HepG2 (cell line): ENCODE results near the gene WDR70. TPM values are rescaled to one million over a fixed set of nuclear protein-coding genes. Genes with fewer than 3 reads are reported as not detected.
"Not testable (repeated sequence)": the region's sequence is repeated elsewhere in the genome, so short reads cannot be mapped to it uniquely, and the experiment has no call there.

Experiments used
- AKAP8 ChIP-seq: sonication (generic); formaldehyde crosslinking; IDR thresholded peaks from 2 replicates; pipeline ENCODE4 v1.5.1; 2020; ENCODE audit warnings: mild to moderate bottlenecking, missing genetic modification reagents
- CREM ChIP-seq, 2 experiments: sonication (generic) in 1 of 2; formaldehyde crosslinking in 1 of 2; IDR thresholded peaks; 2 replicates each; pipeline versions ENCODE4 v1.4.0 to v1.6.1; 2016 to 2020; ENCODE audit warnings: antibody characterized with exemption in 1 of 2, mild to moderate bottlenecking in 1 of 2, missing genetic modification reagents in 1 of 2
- DR1 ChIP-seq: sonication (generic); formaldehyde crosslinking; IDR thresholded peaks from 2 replicates; pipeline ENCODE4 v1.8.0; 2021; ENCODE audit warnings: mild to moderate bottlenecking, missing genetic modification reagents, inconsistent platforms
- HNRNPLL ChIP-seq: fragments of 200-400 bp; formaldehyde crosslinking; IDR thresholded peaks from 2 replicates; pipeline ENCODE4 v1.6.1; 2017; ENCODE audit warnings: mild to moderate bottlenecking, low read depth, low read length; ENCODE audit not compliant: poor library complexity, severe bottlenecking
- KDM5A ChIP-seq: fragments of 200-600 bp; sonication (generic); IDR thresholded peaks from 2 replicates; pipeline ENCODE4 v1.7.0; 2018; ENCODE audit warnings: antibody characterized with exemption, mild to moderate bottlenecking, low read length, borderline replicate concordance
- KLF16 ChIP-seq, 2 experiments: sonication (generic) in 1 of 2; formaldehyde crosslinking in 1 of 2; IDR thresholded peaks; 2 replicates each; pipeline versions ENCODE4 v1.6.1 to v1.8.0; 2016 to 2023; ENCODE audit warnings: missing genetic modification reagents in 2 of 2, missing compliant biosample characterization in 1 of 2
- MEF2D ChIP-seq: sonication (generic); formaldehyde crosslinking; IDR thresholded peaks from 2 replicates; pipeline ENCODE4 v1.5.1; 2020; ENCODE audit warnings: mild to moderate bottlenecking, missing genetic modification reagents
- MTF2 ChIP-seq: sonication (generic); formaldehyde crosslinking; IDR thresholded peaks from 2 replicates; pipeline ENCODE4 v1.5.0; 2020; ENCODE audit warnings: missing genetic modification reagents, borderline replicate concordance
- NCOA2 ChIP-seq: sonication (generic); formaldehyde crosslinking; IDR thresholded peaks from 2 replicates; pipeline ENCODE4 v1.8.0; 2022; ENCODE audit warnings: inconsistent platforms
- POLR2AphosphoS5 ChIP-seq: IDR thresholded peaks from 2 replicates; pipeline ENCODE4 v1.6.1; 2012; ENCODE audit warnings: low read depth, low read length
- PPARG ChIP-seq: conservative IDR thresholded peaks from 2 replicates; pipeline ENCODE4 v1.6.1; 2016; ENCODE audit warnings: missing biosample characterization, missing genetic modification reagents
- SOX13 ChIP-seq, 3 experiments: fragments of 450-650 bp in 1 of 3; sonication (generic) in 1 of 3; formaldehyde crosslinking in 1 of 3; IDR thresholded peaks in 2 of 3; conservative IDR thresholded peaks in 1 of 3; 2 replicates each; pipeline versions ENCODE4 v1.5.0 to v1.6.1; 2016 to 2020; ENCODE audit warnings: antibody characterized with exemption in 1 of 3, mild to moderate bottlenecking in 1 of 3, missing compliant biosample characterization in 1 of 3, missing genetic modification reagents in 1 of 3, moderate library complexity in 1 of 3
- TP53 ChIP-seq: sonication (generic); formaldehyde crosslinking; conservative IDR thresholded peaks from 2 replicates; pipeline ENCODE4 v1.4.0; 2020; ENCODE audit warnings: missing genetic modification reagents
- XRCC5 ChIP-seq: fragments of 200-400 bp; formaldehyde crosslinking; optimal IDR thresholded peaks from 2 replicates; pipeline ENCODE3; 2017; ENCODE audit warnings: mild to moderate bottlenecking, low read length
- ZBTB20 ChIP-seq: sonication (generic); formaldehyde crosslinking; IDR thresholded peaks from 2 replicates; pipeline ENCODE4 v1.8.1; 2023; ENCODE audit warnings: missing genetic modification reagents, low read depth, mild to moderate bottlenecking, borderline replicate concordance
- ZBTB26 ChIP-seq: IDR thresholded peaks from 2 replicates; pipeline ENCODE4 v1.6.1; 2016; ENCODE audit warnings: missing compliant biosample characterization, missing genetic modification reagents, borderline replicate concordance
- ZNF136 ChIP-seq: sonication (generic); formaldehyde crosslinking; IDR thresholded peaks from 2 replicates; pipeline ENCODE4 v1.8.1; 2022; ENCODE audit warnings: low read depth, mild to moderate bottlenecking, moderate library complexity, missing genetic modification reagents
- ZNF687 ChIP-seq: sonication (generic); formaldehyde crosslinking; IDR thresholded peaks from 2 replicates; pipeline ENCODE4 v1.5.1; 2020; ENCODE audit warnings: mild to moderate bottlenecking, missing genetic modification reagents, moderate library complexity
- ZNF883 ChIP-seq: sonication (generic); formaldehyde crosslinking; IDR thresholded peaks from 2 replicates; pipeline ENCODE4 v1.5.1; 2020; ENCODE audit warnings: mild to moderate bottlenecking, missing genetic modification reagents; ENCODE audit errors: not compliant biosample characterization
- polyA plus RNA-seq, 8 experiments: library from polyadenylated mRNA; depleted of rRNA in 3 of 8; stranded (reverse) in 7 of 8; unstranded in 1 of 8; fragments of >200 nt; fragmentation: Illumina TruSeq in 4 of 8; extraction: Trizol in 4 of 8; gene quantifications; 2 replicates each; pipeline versions ENCODE4 v1.2.1 to v1.2.3, GENCODE V29; 2011 to 2016; ENCODE audit warnings: low read depth in 4 of 8, missing spikeins in 1 of 8, mixed read lengths in 1 of 8; ENCODE audit not compliant: insufficient read depth in 1 of 8
- total RNA-seq, 5 experiments: library from RNA; depleted of rRNA; stranded (reverse); fragments of >200 nt; fragmentation: Illumina TruSeq; extraction: Trizol; gene quantifications; 2 replicates each; pipeline ENCODE4 v1.2.3, GENCODE V29; 2016; ENCODE audit warnings: low read depth in 1 of 5

Gene WDR70
- total and polyA plus RNA-seq, 2 of the 13 experiments (the other 11 are each of a cell fraction or from before 2014, with no cell fraction given), result 14.6 to 30.6 TPM

GRCh38 chr5:37379100-37379628 lies at the start of gene WDR70 (continued):
- peak; percentile 81 for TF ChIP-seq HNRNPLL
- 0 out of 2 replicates have a peak, but pooled peaks have one; percentile 41 for TF ChIP-seq TP53 (CRISPR knock-in tag)
- peak; percentile 23; the same call in 1 of the 2 replicates for TF ChIP-seq ZBTB20 (CRISPR knock-in tag)
- TF ChIP-seq PPARG (CRISPR knock-in tag), result 0 out of 2 replicates have a peak, but pooled peaks have one; percentile 30
- TF ChIP-seq SOX13 (IDR thresholded peaks at IDR 0.05); CREM (CRISPR knock-in tag; IDR thresholded peaks at IDR 0.05): not testable (repeated sequence)
- peak in 1 of 2 experiments; percentile 43; a peak in 2 of 4 replicates for TF ChIP-seq SOX13 (CRISPR knock-in tag; conservative IDR thresholded peaks at IDR 0.05 in 1 of 2, IDR thresholded peaks at IDR 0.05 in 1 of 2)
- peak; percentile 52 for TF ChIP-seq ZNF883 (CRISPR knock-in tag)
- peak; percentile 78; the same call in 1 of the 2 replicates for TF ChIP-seq MTF2
- TF ChIP-seq ZNF136, result 0 out of 2 replicates have a peak, but pooled peaks have one; percentile 77
- peak; percentile 59; the same call in 1 of the 2 replicates for TF ChIP-seq MEF2D
- peak; percentile 28 for TF ChIP-seq XRCC5
- TF ChIP-seq DR1 (CRISPR knock-in tag), result peak; percentile 65
- peak; percentile 93 for TF ChIP-seq KDM5A
- TF ChIP-seq CREM (IDR thresholded peaks at IDR 0.05), result peak; percentile 68
- peak; percentile 84 for TF ChIP-seq POLR2AphosphoS5
- TF ChIP-seq KLF16 (CRISPR knock-in tag; IDR thresholded peaks at IDR 0.05), result peak in 1 of 2 experiments; percentile 93; a peak in 2 of 4 replicates
- TF ChIP-seq AKAP8, result 0 out of 2 replicates have a peak, but pooled peaks have one; percentile 25
- TF ChIP-seq ZBTB26, result peak; percentile 60; the same call in 1 of the 2 replicates
- TF ChIP-seq NCOA2 (CRISPR knock-in tag), result 0 out of 2 replicates have a peak, but pooled peaks have one; percentile 49
- TF ChIP-seq ZNF687 (CRISPR knock-in tag), result peak; percentile 77
